22Rv1 (cell line): ENCODE data around the gene OR10Z1.

Experiments used
- H3K27ac ChIP-seq: fragments of 450-650 bp; 2 replicates; pipeline ENCODE4 v1.5.1; 2017
- CTCF ChIP-seq: fragments of 450-650 bp; IDR thresholded peaks from 2 replicates; pipeline ENCODE4 v1.5.1; 2017; ENCODE audit warnings: mild to moderate bottlenecking
- ZFX ChIP-seq: fragments of 450-650 bp; IDR thresholded peaks from 2 replicates; pipeline ENCODE4 v1.6.1; 2017; ENCODE audit warnings: antibody characterized with exemption, borderline replicate concordance

The OR10Z1 gene

GRCh38 chr1:158579733-158580132 is 25.3 kb upstream of the OR10Z1 start, which contains the start of gene OR10X1:
Gene OR10X1 (minus strand): TSS chr1:158579899. CDS start chr1:158579899, 0 bp downstream.
- TF ChIP-seq CTCF, result no peak
- TF ChIP-seq ZFX, result no peak
- H3K27ac ChIP-seq, result no peak within 1 kb of the TSS

GRCh38 chr1:158583962-158584361 is 21.1 kb upstream of the OR10Z1 start:
- TF ChIP-seq CTCF (no peak), ZFX (no peak)
- no peak overlapping the region for H3K27ac ChIP-seq

GRCh38 chr1:158586942-158587341 is 18.1 kb upstream of the OR10Z1 start:
- TF ChIP-seq ZFX (no peak), CTCF (no peak)
- no peak overlapping the region for H3K27ac ChIP-seq

- no peak overlapping the region for H3K27ac ChIP-seq
- TF ChIP-seq ZFX (no peak), CTCF (no peak)
Observed at GRCh38 chr1:158600735-158601134, 4.3 kb upstream of the OR10Z1 start.

- TF ChIP-seq CTCF (no peak), ZFX (no peak)
- H3K27ac ChIP-seq, result no peak overlapping the region
Observed at GRCh38 chr1:158607296-158607695, 2.2 kb downstream of the OR10Z1 start.

GRCh38 chr1:158611916-158612315 is 6.8 kb downstream of the OR10Z1 start:
- no peak overlapping the region for H3K27ac ChIP-seq
- no peak for TF ChIP-seq CTCF
- TF ChIP-seq ZFX, result no peak

- TF ChIP-seq ZFX (no peak), CTCF (no peak)
- H3K27ac ChIP-seq, result no peak overlapping the region
Observed at GRCh38 chr1:158613764-158614163, 8.7 kb downstream of the OR10Z1 start.
